Ascending aorta (tissue), 2 donors: Measurements from ENCODE around the gene ATP10B. TPM values are rescaled to one million over a fixed set of nuclear protein-coding genes. Genes with fewer than 3 reads are reported as not detected.

Source experiments
- DNase-seq, 2 donors: peaks; one replicate each; pipeline ENCODE4 v3.0.0-alpha.2; 2019; ENCODE audit warnings: low spot score in 2 of 2
- H3K27ac ChIP-seq, 2 donors: fragments of 200-600 bp; sonication (generic); one replicate each; pipeline ENCODE4 v1.5.1; 2016 to 2017; ENCODE audit warnings: mild to moderate bottlenecking in 1 of 2
- H3K27me3 ChIP-seq: fragments of 200-600 bp; sonication (generic); one replicate; pipeline ENCODE4 v1.5.1; 2017
- H3K36me3 ChIP-seq, 2 donors: fragments of 200-600 bp; sonication (generic); one replicate each; pipeline ENCODE4 v1.5.1; 2016
- H3K4me1 ChIP-seq, 2 donors: fragments of 200-600 bp; sonication (generic); one replicate each; pipeline ENCODE4 v1.5.1; 2016 to 2017; ENCODE audit warnings: mild to moderate bottlenecking in 1 of 2
- H3K4me3 ChIP-seq, 2 donors: fragments of 200-600 bp; sonication (generic); one replicate each; pipeline ENCODE4 v1.5.1; 2016 to 2017; ENCODE audit warnings: mild to moderate bottlenecking in 1 of 2
- H3K9me3 ChIP-seq, 2 donors: fragments of 200-600 bp; sonication (generic); one replicate each; pipeline ENCODE4 v1.5.1; 2016
- intact Hi-C: fragments of 100-400 bp; cut with DNase I; formaldehyde crosslinking; loops from one replicate; pipeline ENCODE4 v1.15.1; 2023
- total RNA-seq: library from RNA; depleted of rRNA; stranded (reverse); fragments of >200 nt; gene quantifications from one replicate; pipeline ENCODE4 v1.1.0, GENCODE V29; 2016
- TF ChIP-seq, protein P1 (sequence below), 3 experiments: fragments of 200-600 bp in 2 of 3; fragments of 450-650 bp in 1 of 3; sonication (generic) in 2 of 3; IDR thresholded peaks; one replicate each; pipeline ENCODE4 v1.5.1; 2016 to 2019; ENCODE audit warnings: antibody characterized with exemption in 3 of 3, mild to moderate bottlenecking in 1 of 3, moderate library complexity in 1 of 3

The ATP10B gene
- total RNA-seq, 1 donor from 2014 or later, result 0.43 TPM

DNA sequence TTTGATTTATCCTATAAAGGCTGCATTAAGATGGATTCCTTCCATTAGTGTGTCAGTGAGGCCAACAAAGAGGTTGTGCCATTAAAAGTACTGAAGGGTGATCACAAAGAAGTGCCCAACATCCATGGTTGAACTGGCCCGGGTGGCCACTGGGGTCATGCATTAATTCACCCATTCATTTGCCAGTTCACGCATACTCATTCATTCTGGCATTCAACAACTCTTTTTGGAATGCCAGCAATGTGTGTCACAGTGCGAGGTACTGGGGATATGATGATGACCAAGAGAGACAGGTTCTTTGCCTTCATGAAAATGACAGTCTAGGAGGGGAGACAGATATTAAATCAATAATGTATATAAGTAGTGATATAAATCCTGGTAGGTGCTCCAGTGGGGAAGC lies 337.1 kb downstream of the ATP10B start:
- H3K27me3 ChIP-seq, result no peaks in the 10 kb centered on the region
- H3K36me3 ChIP-seq, result no peaks in the 10 kb centered on the region
- H3K27ac ChIP-seq, result no peak overlapping the region
- DNase-seq, result no peak
- TF ChIP-seq, protein P1, sequence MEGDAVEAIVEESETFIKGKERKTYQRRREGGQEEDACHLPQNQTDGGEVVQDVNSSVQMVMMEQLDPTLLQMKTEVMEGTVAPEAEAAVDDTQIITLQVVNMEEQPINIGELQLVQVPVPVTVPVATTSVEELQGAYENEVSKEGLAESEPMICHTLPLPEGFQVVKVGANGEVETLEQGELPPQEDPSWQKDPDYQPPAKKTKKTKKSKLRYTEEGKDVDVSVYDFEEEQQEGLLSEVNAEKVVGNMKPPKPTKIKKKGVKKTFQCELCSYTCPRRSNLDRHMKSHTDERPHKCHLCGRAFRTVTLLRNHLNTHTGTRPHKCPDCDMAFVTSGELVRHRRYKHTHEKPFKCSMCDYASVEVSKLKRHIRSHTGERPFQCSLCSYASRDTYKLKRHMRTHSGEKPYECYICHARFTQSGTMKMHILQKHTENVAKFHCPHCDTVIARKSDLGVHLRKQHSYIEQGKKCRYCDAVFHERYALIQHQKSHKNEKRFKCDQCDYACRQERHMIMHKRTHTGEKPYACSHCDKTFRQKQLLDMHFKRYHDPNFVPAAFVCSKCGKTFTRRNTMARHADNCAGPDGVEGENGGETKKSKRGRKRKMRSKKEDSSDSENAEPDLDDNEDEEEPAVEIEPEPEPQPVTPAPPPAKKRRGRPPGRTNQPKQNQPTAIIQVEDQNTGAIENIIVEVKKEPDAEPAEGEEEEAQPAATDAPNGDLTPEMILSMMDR (IDR thresholded peaks at IDR 0.05), result no peak
- no peak overlapping the region for H3K4me3 ChIP-seq
- no peaks in the 10 kb centered on the region for H3K9me3 ChIP-seq
- no peaks in the 10 kb centered on the region for H3K4me1 ChIP-seq
- intact Hi-C loops, result no loop called here

DNA sequence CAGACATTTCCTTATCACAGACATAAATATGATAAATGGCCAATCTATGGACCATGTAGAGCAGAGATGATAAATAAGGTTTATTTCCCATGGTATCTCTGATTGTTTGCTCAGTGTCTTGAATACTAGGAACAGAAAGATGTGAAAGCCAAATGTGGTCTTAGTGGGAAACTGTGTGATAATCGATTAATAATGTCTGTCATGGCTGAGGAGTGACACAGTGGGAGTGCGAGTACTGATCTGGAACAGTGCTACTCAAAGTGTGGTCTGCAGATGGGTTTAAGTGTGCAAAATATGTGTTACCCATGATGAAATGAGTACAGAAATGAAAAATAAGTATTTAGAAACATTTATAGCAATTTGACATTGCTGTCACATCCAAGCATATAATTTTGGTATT lies 337.8 kb downstream of the ATP10B start:
- Histone ChIP-seq H3K27me3 (no peaks in the 10 kb centered on the region), H3K9me3 (no peaks in the 10 kb centered on the region), H3K27ac (no peak overlapping the region), H3K4me3 (no peak overlapping the region), H3K36me3 (no peaks in the 10 kb centered on the region), H3K4me1 (no peaks in the 10 kb centered on the region)
- TF ChIP-seq, protein P1 (IDR thresholded peaks at IDR 0.05), result no peak
- intact Hi-C loops, result no loop called here
- DNase-seq, result no peak

DNA sequence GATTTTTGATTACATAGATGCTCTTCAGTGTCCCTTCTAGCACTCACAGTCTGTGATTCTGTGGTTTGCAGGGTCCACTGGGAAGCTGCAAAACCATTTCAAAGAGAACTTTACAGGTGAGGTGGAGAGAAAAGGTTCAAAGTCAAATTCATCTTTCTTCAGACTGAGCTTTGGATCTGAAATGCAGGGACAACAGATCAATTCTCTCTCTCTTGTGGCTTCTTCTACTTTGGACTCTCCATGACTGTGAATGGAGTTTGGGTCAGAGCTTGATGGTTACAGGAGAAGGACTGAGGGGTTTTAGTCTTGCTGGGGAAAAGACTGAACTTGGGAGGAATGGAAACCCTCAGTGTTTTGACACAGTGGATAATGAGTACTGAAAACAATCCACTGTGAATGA lies 338.5 kb downstream of the ATP10B start:
- intact Hi-C loops, result no loop called here
- Histone ChIP-seq H3K36me3 (no peaks in the 10 kb centered on the region), H3K4me3 (no peak overlapping the region), H3K27me3 (no peaks in the 10 kb centered on the region), H3K27ac (no peak overlapping the region), H3K9me3 (no peaks in the 10 kb centered on the region), H3K4me1 (no peaks in the 10 kb centered on the region)
- DNase-seq, result no peak
- TF ChIP-seq, protein P1 (IDR thresholded peaks at IDR 0.05), result no peak
